ENCODE results near the gene UTP25.

UTP25 gene

DNA sequence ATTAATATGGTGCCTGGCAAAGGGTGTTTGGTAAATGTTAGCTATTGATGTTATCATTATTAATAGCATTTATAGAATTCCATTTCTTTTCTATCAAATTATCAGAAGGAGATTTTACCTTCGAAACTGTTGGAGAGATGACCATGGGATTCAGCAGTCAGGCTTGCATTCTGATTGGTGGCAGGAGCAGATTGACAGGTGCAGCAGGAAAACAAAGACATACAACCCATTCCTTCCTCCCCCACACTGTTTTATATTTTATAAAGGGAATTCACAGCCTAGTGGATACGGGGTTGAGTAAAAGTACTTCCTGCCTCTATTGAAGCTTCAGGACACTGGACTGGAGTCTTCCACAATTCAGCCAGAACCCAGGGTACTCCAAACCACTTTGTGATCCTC, 55.2 kb downstream of the UTP25 start:
- TF ChIP-seq POLR2AphosphoS5 (IDR thresholded peaks at IDR 0.05; ENCODE audit: low read depth, low read length) (no peak), FOXP2 (optimal IDR thresholded peaks at IDR 0.05; ENCODE audit: borderline replicate concordance, extremely low read depth, extremely low read length, insufficient read depth) (no peak), SIN3A (IDR thresholded peaks at IDR 0.05; ENCODE audit: borderline replicate concordance, insufficient read depth, low read length) (no peak), TAF1 (IDR thresholded peaks at IDR 0.05; ENCODE audit: borderline replicate concordance, insufficient read depth, low read length) (no peak)
- TF ChIP-seq, protein P1, sequence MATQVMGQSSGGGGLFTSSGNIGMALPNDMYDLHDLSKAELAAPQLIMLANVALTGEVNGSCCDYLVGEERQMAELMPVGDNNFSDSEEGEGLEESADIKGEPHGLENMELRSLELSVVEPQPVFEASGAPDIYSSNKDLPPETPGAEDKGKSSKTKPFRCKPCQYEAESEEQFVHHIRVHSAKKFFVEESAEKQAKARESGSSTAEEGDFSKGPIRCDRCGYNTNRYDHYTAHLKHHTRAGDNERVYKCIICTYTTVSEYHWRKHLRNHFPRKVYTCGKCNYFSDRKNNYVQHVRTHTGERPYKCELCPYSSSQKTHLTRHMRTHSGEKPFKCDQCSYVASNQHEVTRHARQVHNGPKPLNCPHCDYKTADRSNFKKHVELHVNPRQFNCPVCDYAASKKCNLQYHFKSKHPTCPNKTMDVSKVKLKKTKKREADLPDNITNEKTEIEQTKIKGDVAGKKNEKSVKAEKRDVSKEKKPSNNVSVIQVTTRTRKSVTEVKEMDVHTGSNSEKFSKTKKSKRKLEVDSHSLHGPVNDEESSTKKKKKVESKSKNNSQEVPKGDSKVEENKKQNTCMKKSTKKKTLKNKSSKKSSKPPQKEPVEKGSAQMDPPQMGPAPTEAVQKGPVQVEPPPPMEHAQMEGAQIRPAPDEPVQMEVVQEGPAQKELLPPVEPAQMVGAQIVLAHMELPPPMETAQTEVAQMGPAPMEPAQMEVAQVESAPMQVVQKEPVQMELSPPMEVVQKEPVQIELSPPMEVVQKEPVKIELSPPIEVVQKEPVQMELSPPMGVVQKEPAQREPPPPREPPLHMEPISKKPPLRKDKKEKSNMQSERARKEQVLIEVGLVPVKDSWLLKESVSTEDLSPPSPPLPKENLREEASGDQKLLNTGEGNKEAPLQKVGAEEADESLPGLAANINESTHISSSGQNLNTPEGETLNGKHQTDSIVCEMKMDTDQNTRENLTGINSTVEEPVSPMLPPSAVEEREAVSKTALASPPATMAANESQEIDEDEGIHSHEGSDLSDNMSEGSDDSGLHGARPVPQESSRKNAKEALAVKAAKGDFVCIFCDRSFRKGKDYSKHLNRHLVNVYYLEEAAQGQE (IDR thresholded peaks at IDR 0.05; ENCODE audit: insufficient read depth in 1 of 2, low read depth in 2 of 2, low read length in 2 of 2): no peak

DNA sequence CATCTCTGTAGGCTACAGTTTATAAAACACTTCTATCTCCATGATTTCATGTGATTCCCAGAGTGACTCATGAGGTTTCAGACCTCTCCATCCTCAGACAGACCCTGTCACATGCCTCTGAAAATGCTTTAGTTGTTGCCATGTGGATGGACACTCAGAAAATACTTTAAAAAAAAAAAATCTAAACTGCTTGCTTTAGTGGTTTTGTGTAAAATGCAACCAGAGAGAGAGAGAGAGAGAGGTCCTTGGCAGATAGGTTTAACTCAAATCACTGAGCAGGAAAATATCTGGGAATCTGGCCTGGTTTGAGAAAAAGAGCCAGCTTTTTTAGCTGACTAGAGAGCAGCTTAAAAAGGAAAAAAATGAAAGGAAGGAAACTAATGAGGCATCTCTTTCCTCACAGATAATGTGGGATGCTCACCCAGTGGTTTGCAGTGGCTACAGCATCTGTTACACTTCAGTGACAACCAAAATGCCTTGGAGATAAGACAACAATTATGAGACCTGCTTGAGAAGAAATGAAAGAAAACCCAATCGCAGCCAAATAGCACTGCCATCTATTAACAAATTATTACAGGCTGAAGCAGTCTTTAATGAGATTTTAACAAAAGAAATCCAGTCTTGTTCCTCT, 55.7 kb downstream of the UTP25 start:
- TF ChIP-seq, protein P1 (IDR thresholded peaks at IDR 0.05; ENCODE audit: insufficient read depth in 1 of 2, low read depth in 2 of 2, low read length in 2 of 2): no peak
- TF ChIP-seq TAF1 (IDR thresholded peaks at IDR 0.05; ENCODE audit: borderline replicate concordance, insufficient read depth, low read length): no peak
- TF ChIP-seq FOXP2 (optimal IDR thresholded peaks at IDR 0.05; ENCODE audit: borderline replicate concordance, extremely low read depth, extremely low read length, insufficient read depth): no peak
- TF ChIP-seq SIN3A (IDR thresholded peaks at IDR 0.05; ENCODE audit: borderline replicate concordance, insufficient read depth, low read length): no peak
- no peak for TF ChIP-seq POLR2AphosphoS5 (IDR thresholded peaks at IDR 0.05; ENCODE audit: low read depth, low read length)

DNA sequence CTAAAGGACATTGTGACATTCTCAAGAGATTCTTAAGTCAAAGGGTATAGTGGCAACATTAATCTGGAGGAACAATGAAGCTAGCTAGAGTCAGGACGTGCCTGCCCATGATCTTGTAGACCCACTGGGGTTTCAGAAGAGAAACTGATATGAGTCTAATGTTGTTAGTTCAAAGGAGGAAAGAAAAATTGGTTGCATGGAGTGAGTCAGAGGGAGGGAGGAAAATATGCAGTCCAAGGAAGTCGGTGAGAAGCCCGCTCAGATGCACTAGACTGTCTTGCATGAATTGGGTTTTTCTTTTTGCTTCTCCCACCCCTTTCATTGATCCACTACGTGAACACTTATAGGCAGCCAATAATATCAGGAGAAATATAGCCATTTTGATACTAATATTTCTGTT, 56.5 kb downstream of the UTP25 start:
- TF ChIP-seq, protein P1 (IDR thresholded peaks at IDR 0.05; ENCODE audit: insufficient read depth in 1 of 2, low read depth in 2 of 2, low read length in 2 of 2): no peak
- TF ChIP-seq SIN3A (IDR thresholded peaks at IDR 0.05; ENCODE audit: borderline replicate concordance, insufficient read depth, low read length) (no peak), TAF1 (IDR thresholded peaks at IDR 0.05; ENCODE audit: borderline replicate concordance, insufficient read depth, low read length) (no peak), POLR2AphosphoS5 (IDR thresholded peaks at IDR 0.05; ENCODE audit: low read depth, low read length) (no peak), FOXP2 (optimal IDR thresholded peaks at IDR 0.05; ENCODE audit: borderline replicate concordance, extremely low read depth, extremely low read length, insufficient read depth) (no peak)

DNA sequence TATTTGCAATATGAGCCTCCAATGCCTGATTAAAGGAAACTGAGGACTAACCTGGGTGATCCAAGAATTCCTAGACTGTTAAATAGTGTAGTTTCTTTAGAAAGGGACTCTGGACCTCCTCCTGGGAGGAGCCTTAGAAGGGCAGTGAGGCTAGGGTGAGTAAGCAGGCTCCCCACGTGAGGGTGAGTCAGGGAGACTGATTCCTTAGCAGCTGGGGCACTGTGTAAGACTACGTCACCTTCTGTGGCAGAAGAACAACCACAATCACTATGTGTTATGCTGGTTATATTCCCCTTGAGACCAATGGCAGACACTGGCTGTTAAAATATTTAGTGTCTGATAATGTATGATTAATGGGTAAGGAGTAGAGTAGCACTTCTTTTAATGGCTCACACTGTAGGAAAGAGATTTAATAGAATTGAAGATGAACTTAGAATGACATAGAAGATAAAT, 56.9 kb downstream of the UTP25 start:
- TF ChIP-seq SIN3A (IDR thresholded peaks at IDR 0.05; ENCODE audit: borderline replicate concordance, insufficient read depth, low read length) (peak; percentile 32; the same call in 1 of the 2 replicates), POLR2AphosphoS5 (IDR thresholded peaks at IDR 0.05; ENCODE audit: low read depth, low read length) (no peak)

DNA sequence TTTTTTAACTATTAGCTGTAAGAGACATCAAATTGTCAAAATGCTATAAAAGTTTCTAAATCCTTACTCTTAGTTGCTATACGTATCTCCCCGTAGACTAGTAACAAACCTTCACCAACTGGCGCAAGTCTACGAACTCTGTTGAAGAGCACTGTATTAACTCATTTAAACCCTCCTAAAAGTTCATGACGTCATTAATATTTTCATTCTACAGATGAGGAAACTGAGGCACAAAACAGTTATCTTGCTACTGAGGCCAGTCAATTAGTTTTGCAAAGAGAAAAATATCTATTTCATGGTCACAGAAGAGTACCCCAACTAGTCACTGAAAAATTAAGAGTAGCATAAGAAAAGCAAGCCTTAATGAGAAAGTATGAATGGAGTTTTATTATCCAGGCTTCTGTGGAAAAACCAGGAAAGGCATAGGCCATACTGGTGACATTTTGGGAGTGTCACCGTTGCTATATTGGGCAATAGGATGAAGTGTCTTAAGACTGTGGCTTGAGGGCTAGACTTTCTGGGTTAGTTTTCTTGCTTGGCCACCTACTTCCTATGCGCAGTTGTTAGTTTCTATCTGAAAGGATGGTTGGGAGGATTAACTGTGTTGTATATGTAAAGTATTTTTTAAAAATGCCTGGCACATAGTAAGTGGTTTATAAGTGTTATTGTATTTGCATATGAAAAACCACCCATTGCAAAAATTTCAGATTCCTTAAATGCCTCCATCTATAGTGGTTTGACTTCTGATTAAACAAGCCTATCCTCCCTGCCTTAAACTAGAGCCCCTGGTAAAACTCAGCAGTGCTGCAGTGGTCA, 57.8 kb downstream of the UTP25 start:
- TF ChIP-seq TAF1 (IDR thresholded peaks at IDR 0.05; ENCODE audit: borderline replicate concordance, insufficient read depth, low read length) (no peak), FOXP2 (optimal IDR thresholded peaks at IDR 0.05; ENCODE audit: borderline replicate concordance, extremely low read depth, extremely low read length, insufficient read depth) (no peak), POLR2AphosphoS5 (IDR thresholded peaks at IDR 0.05; ENCODE audit: low read depth, low read length) (no peak), SIN3A (IDR thresholded peaks at IDR 0.05; ENCODE audit: borderline replicate concordance, insufficient read depth, low read length) (no peak)
- TF ChIP-seq, protein P1 (IDR thresholded peaks at IDR 0.05; ENCODE audit: insufficient read depth in 1 of 2, low read depth in 2 of 2, low read length in 2 of 2): no peak
